GM21360 (cell line): ENCODE data around the gene MYL7.

Experiments used
- ATAC-seq: cut with Tn5 transposase; IDR thresholded peaks from one replicate; pipeline ENCODE4 v1.9.1; 2021; ENCODE audit warnings: mild to moderate bottlenecking, moderate library complexity; ENCODE audit not compliant: unreplicated experiment

Gene MYL7

GRCh38 chr7:44101966-44102845, 38.9 kb downstream of the MYL7 start:
- no peak for ATAC-seq

- ATAC-seq: no peak
These were observed 39.7 kb downstream of the MYL7 start for GRCh38 chr7:44101303-44101965.

GRCh38 chr7:44100458-44101302, 40.5 kb downstream of the MYL7 start:
- no peak for ATAC-seq

GRCh38 chr7:44099669-44100068, 41.5 kb downstream of the MYL7 start:
- no peak for ATAC-seq

GRCh38 chr7:44098092-44099068, 42.8 kb downstream of the MYL7 start:
- no peak for ATAC-seq

GRCh38 chr7:44097064-44097932, 43.8 kb downstream of the MYL7 start:
- peak; percentile 51 for ATAC-seq

GRCh38 chr7:44096326-44096881, 44.7 kb downstream of the MYL7 start:
- no peak for ATAC-seq

- ATAC-seq: no peak
These were observed 45.4 kb downstream of the MYL7 start for GRCh38 chr7:44095781-44096180.

- no peak for ATAC-seq
These were observed 46.1 kb downstream of the MYL7 start for GRCh38 chr7:44094883-44095592.

GRCh38 chr7:44094365-44094764, 46.8 kb downstream of the MYL7 start:
- no peak for ATAC-seq

- ATAC-seq: no peak
These were observed 48.0 kb downstream of the MYL7 start for GRCh38 chr7:44093102-44093641.
